ENCODE data around the gene TMEM123. TPM values are rescaled to one million over a fixed set of nuclear protein-coding genes. Genes with fewer than 3 reads are reported as not detected.

TMEM123 gene
- total and polyA plus RNA-seq, 2 donors (not counting 3 experiments of a cell fraction or from before 2014, with no cell fraction given): 201 to 257 TPM

DNA sequence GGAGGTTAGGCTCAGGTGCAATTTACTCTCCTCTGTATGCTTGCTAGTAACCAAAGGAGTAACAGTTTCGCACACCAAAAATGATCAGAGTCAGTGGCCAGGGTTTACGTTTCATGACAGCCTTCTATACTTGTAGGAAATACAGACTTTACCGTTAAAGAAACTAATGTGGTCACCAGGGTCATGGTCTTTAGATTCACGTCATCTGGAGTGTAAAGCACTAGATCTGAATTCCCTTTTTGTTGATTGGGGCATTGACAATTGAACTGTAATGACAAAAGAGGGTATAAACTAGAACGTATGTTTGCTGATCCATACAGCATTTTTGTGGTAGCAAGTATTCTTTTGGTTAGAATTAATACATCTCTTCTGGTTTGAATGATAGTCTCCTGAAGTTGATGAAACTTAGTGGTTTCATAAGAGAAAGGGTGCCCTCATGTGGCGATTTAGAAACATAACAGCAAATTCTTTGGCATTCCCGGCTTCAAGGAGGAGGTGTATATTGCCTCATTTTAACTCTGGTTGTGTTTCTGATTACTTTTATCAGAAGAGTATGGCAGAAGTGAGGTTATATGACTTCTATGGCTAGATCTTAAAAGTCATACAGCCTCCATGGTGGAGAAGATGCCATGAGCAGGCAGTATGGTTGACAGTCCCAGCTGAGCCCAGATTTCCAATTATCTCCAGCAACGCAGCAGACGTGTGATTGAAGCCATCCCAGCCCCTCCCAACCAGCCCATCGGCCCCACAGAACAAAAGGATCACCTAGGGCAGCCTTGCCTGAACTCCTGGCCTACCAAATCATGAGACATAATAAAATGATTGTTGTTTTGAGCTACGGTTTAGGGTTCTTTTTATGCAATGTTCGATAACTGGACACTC, 42.8 kb upstream of the TMEM123 start:
- FAIRE-seq (peak; percentile 85), DNase-seq (ENCODE audit: low read depth, low spot score) (peak; percentile 77)
- H3K4me3 ChIP-seq (replicated peaks in 1 of 3; ENCODE audit: insufficient read depth in 1 of 3, low read depth in 1 of 3, low read length in 3 of 3): no peak overlapping the region
- no peaks in the 10 kb centered on the region for H3K36me3 ChIP-seq (ENCODE audit: control insufficient read depth in 2 of 2, extremely low read depth in 1 of 2, insufficient read depth in 2 of 2, low read length in 2 of 2)
- intact Hi-C loops (cut with micrococcal nuclease) (loop anchor here (1.0 to 2.0 kb wide), 10 partner anchors 105 to 635 kb away; no protein-coding TSS in a partner anchor), dilution Hi-C loops (cut with MboI; ENCODE audit: extremely low pct_ligation_motif_present, low sequenced_read_pairs) (no loop called here)
- no peaks in the 10 kb centered on the region for H3K9me3 ChIP-seq (replicated peaks; ENCODE audit: control insufficient read depth, insufficient read depth, low read length)
- no peaks in the 10 kb centered on the region for H4K20me1 ChIP-seq (replicated peaks; ENCODE audit: control insufficient read depth, extremely low read depth, insufficient read depth, low read length)
- H3K9me1 ChIP-seq (replicated peaks; ENCODE audit: control insufficient read depth, extremely low read depth, insufficient read depth, low read length): no peaks in the 10 kb centered on the region
- peaks cover 13% of the 10 kb centered on the region for H3K4me1 ChIP-seq (ENCODE audit: control insufficient read depth, extremely low read depth, insufficient read depth, low read length)
- no peaks in the 10 kb centered on the region for H3K27me3 ChIP-seq (ENCODE audit: control insufficient read depth in 2 of 2, insufficient read depth in 2 of 2, low read length in 2 of 2)
- H3K4me2 ChIP-seq (ENCODE audit: insufficient read depth, low read length): no peak overlapping the region
- H3K9ac ChIP-seq (replicated peaks; ENCODE audit: extremely low read depth, insufficient read depth, low read length): no peak overlapping the region
- no TSS peak for BruUV-seq (replicated peaks)
- peak; percentile 30 to 51 for TF ChIP-seq CTCF (IDR thresholded peaks at IDR 0.05; ENCODE audit: extremely low read depth in 1 of 2, insufficient read depth in 1 of 2, low read depth in 1 of 2, low read length in 2 of 2)
- no peak for TF ChIP-seq MYC (IDR thresholded peaks at IDR 0.05; ENCODE audit: low read depth, low read length)
- H3K79me2 ChIP-seq (ENCODE audit: control insufficient read depth, insufficient read depth, low read length): no peaks in the 10 kb centered on the region
- CTCF ChIA-PET: interaction anchor here (0.7 to 1.9 kb wide), 29 partner anchors 8 to 206 kb away, joined by 3 to 55 read pairs (median 5); no protein-coding TSS in a partner anchor
- H2AFZ ChIP-seq (ENCODE audit: low read depth, low read length): peak overlapping the region; percentile 11
- no peak overlapping the region for H3K27ac ChIP-seq (ENCODE audit: insufficient read depth, low read depth, low read length)
- POLR2A ChIA-PET: no interaction called here

DNA sequence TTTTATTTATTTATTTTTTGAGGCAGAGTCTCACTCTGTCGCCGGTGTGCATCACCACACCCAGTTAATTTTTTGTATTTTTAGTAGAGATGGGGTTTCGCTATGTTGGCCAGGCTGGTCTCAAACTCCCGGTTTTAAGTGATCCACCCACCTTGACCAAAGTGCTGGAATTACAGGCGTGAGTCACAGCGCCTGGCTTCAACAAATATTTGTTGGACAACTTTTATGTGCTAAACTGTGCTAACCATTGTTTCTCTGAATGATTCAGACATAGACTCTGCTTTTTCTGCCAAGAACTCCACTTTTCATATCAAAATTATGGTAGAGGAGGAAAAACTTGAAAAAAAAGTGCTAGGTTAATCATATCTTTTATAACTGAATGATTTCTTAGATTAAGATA, 41.7 kb upstream of the TMEM123 start:
- no peaks in the 10 kb centered on the region for H3K36me3 ChIP-seq (ENCODE audit: control insufficient read depth in 2 of 2, extremely low read depth in 1 of 2, insufficient read depth in 2 of 2, low read length in 2 of 2)
- ChIA-PET CTCF (interaction anchor here (1.0 to 3.7 kb wide), 7 partner anchors 9 to 200 kb away, joined by 3 to 23 read pairs (median 4); no protein-coding TSS in a partner anchor), POLR2A (no interaction called here)
- no peak overlapping the region for H2AFZ ChIP-seq (ENCODE audit: low read depth, low read length)
- H3K27me3 ChIP-seq (ENCODE audit: control insufficient read depth in 2 of 2, insufficient read depth in 2 of 2, low read length in 2 of 2): no peaks in the 10 kb centered on the region
- H4K20me1 ChIP-seq (replicated peaks; ENCODE audit: control insufficient read depth, extremely low read depth, insufficient read depth, low read length): no peaks in the 10 kb centered on the region
- H3K9me1 ChIP-seq (replicated peaks; ENCODE audit: control insufficient read depth, extremely low read depth, insufficient read depth, low read length): no peaks in the 10 kb centered on the region
- FAIRE-seq: peak; percentile 97
- no peak overlapping the region for H3K27ac ChIP-seq (ENCODE audit: insufficient read depth, low read depth, low read length)
- H3K4me2 ChIP-seq (ENCODE audit: insufficient read depth, low read length): no peak overlapping the region
- H3K9ac ChIP-seq (replicated peaks; ENCODE audit: extremely low read depth, insufficient read depth, low read length): no peak overlapping the region
- H3K79me2 ChIP-seq (ENCODE audit: control insufficient read depth, insufficient read depth, low read length): no peaks in the 10 kb centered on the region
- H3K9me3 ChIP-seq (replicated peaks; ENCODE audit: control insufficient read depth, insufficient read depth, low read length): no peaks in the 10 kb centered on the region
- intact Hi-C loops (cut with micrococcal nuclease) (loop anchor here (1.0 to 2.0 kb wide), 2 partner anchors 42 to 633 kb away; partner anchors contain the start of gene TMEM123), dilution Hi-C loops (cut with MboI; ENCODE audit: extremely low pct_ligation_motif_present, low sequenced_read_pairs) (no loop called here)
- TF ChIP-seq POLR2A (IDR thresholded peaks at IDR 0.05; ENCODE audit: low read depth, low read length) (no peak), CTCF (IDR thresholded peaks at IDR 0.05; ENCODE audit: extremely low read depth in 1 of 2, insufficient read depth in 1 of 2, low read depth in 1 of 2, low read length in 2 of 2) (no peak), JUN (IDR thresholded peaks at IDR 0.05; ENCODE audit: borderline replicate concordance, insufficient read depth, insufficient read length, low read depth) (peak; percentile 32), FOS (IDR thresholded peaks at IDR 0.05; ENCODE audit: borderline replicate concordance, insufficient read depth, low read length) (peak; percentile 73)
- BruUV-seq (replicated peaks): no TSS peak
- H3K4me1 ChIP-seq (ENCODE audit: control insufficient read depth, extremely low read depth, insufficient read depth, low read length): peaks cover 13% of the 10 kb centered on the region
- no peak overlapping the region for H3K4me3 ChIP-seq (replicated peaks in 1 of 3; ENCODE audit: insufficient read depth in 1 of 3, low read depth in 1 of 3, low read length in 3 of 3)
- peak; percentile 85 for DNase-seq (ENCODE audit: low read depth, low spot score)
